SJSA1 (cell line): ENCODE results near the gene TBPL2. TPM values are rescaled to one million over a fixed set of nuclear protein-coding genes. Genes with fewer than 3 reads are reported as not detected.
A peak's percentile ranks its signal among the peaks of the same experiment; 100 is the strongest.
"Not testable (repeated sequence)": the region's sequence is repeated elsewhere in the genome, so short reads cannot be mapped to it uniquely, and the experiment has no call there.

ENCODE experiments used
- DNase-seq, 2 experiments: peaks; one replicate each; pipeline ENCODE4 v3.0.0-alpha.2; 2015 to 2020; ENCODE audit warnings: low spot score in 2 of 2, low read depth in 1 of 2
- H3K27ac ChIP-seq: fragments of 250-450 bp; sonication (Bioruptor Pico); 2 replicates; pipeline ENCODE4 v1.5.1; 2020; ENCODE audit warnings: mild to moderate bottlenecking, moderate library complexity
- H3K27me3 ChIP-seq: fragments of 250-450 bp; sonication (Bioruptor Pico); replicated peaks from 2 replicates; pipeline ENCODE4 v1.5.1; 2020; ENCODE audit warnings: mild to moderate bottlenecking, moderate library complexity
- H3K36me3 ChIP-seq: fragments of 250-450 bp; sonication (Bioruptor Pico); 2 replicates; pipeline ENCODE4 v1.5.1; 2020; ENCODE audit warnings: mild to moderate bottlenecking
- H3K4me1 ChIP-seq: fragments of 250-450 bp; sonication (Bioruptor Pico); replicated peaks from 2 replicates; pipeline ENCODE4 v1.6.1; 2021; ENCODE audit warnings: mild to moderate bottlenecking
- H3K4me3 ChIP-seq: fragments of 250-450 bp; sonication (Bioruptor Pico); 2 replicates; pipeline ENCODE4 v1.5.1; 2020; ENCODE audit warnings: mild to moderate bottlenecking
- H3K9me3 ChIP-seq: fragments of 250-450 bp; sonication (Bioruptor Pico); replicated peaks from 2 replicates; pipeline ENCODE4 v1.5.1; 2020; ENCODE audit warnings: mild to moderate bottlenecking
- total RNA-seq: library from RNA; depleted of rRNA; stranded (reverse); fragments of >200 nt; shearing (Covaris generic); gene quantifications from 2 replicates; pipeline ENCODE4 v1.2.3, GENCODE V29; 2014

The TBPL2 gene
- total RNA-seq, 1 experiment from 2014 or later: not detected

- H3K36me3 ChIP-seq: no peaks in the 10 kb centered on the region
- no peaks in the 10 kb centered on the region for H3K4me1 ChIP-seq
- H3K27me3 ChIP-seq: no peaks in the 10 kb centered on the region
- H3K27ac ChIP-seq: no peak overlapping the region
- DNase-seq: no peak
- no peak overlapping the region for H3K4me3 ChIP-seq
- H3K9me3 ChIP-seq: no peaks in the 10 kb centered on the region
These were observed 7.8 kb downstream of the TBPL2 start for GRCh38 chr14:55432628-55433027.

- Histone ChIP-seq H3K36me3 (no peaks in the 10 kb centered on the region), H3K4me1 (no peaks in the 10 kb centered on the region), H3K27me3 (no peaks in the 10 kb centered on the region), H3K9me3 (no peaks in the 10 kb centered on the region), H3K27ac (no peak overlapping the region), H3K4me3 (no peak overlapping the region)
- DNase-seq: peak; percentile 36 to 50
These were observed 10.3 kb downstream of the TBPL2 start for GRCh38 chr14:55430024-55430690.

GRCh38 chr14:55427439-55427838 is 13.0 kb downstream of the TBPL2 start:
- H3K4me3 ChIP-seq: no peak overlapping the region
- no peaks in the 10 kb centered on the region for H3K9me3 ChIP-seq
- no peaks in the 10 kb centered on the region for H3K4me1 ChIP-seq
- no peak for DNase-seq
- H3K36me3 ChIP-seq: no peaks in the 10 kb centered on the region
- no peak overlapping the region for H3K27ac ChIP-seq
- H3K27me3 ChIP-seq: 0 out of 2 replicates have a peak, but pooled peaks cover 4% of the 10 kb centered on the region

GRCh38 chr14:55426891-55427290 is 13.5 kb downstream of the TBPL2 start:
- H3K27ac ChIP-seq: no peak overlapping the region
- H3K9me3 ChIP-seq: no peaks in the 10 kb centered on the region
- H3K4me3 ChIP-seq: no peak overlapping the region
- no peaks in the 10 kb centered on the region for H3K36me3 ChIP-seq
- no peaks in the 10 kb centered on the region for H3K4me1 ChIP-seq
- no peak for DNase-seq
- H3K27me3 ChIP-seq: 0 out of 2 replicates have a peak, but pooled peaks cover 4% of the 10 kb centered on the region

- Histone ChIP-seq H3K27me3 (0 out of 2 replicates have a peak, but pooled peaks cover 4% of the 10 kb centered on the region), H3K4me1 (no peaks in the 10 kb centered on the region), H3K36me3 (no peaks in the 10 kb centered on the region), H3K4me3 (no peak overlapping the region), H3K27ac (no peak overlapping the region), H3K9me3 (no peaks in the 10 kb centered on the region)
- no peak for DNase-seq
These were observed 15.3 kb downstream of the TBPL2 start for GRCh38 chr14:55425091-55425490.

- Histone ChIP-seq H3K36me3 (no peaks in the 10 kb centered on the region), H3K27ac (no peak overlapping the region), H3K9me3 (no peaks in the 10 kb centered on the region), H3K27me3 (0 out of 2 replicates have a peak, but pooled peaks cover 4% of the 10 kb centered on the region), H3K4me1 (no peaks in the 10 kb centered on the region), H3K4me3 (no peak overlapping the region)
- DNase-seq: no peak
These were observed 16.4 kb downstream of the TBPL2 start for GRCh38 chr14:55423969-55424368.

- H3K27me3 ChIP-seq, H3K4me1 ChIP-seq, H3K27ac ChIP-seq, H3K9me3 ChIP-seq, H3K36me3 ChIP-seq, H3K4me3 ChIP-seq, DNase-seq: not testable (repeated sequence)
These were observed 18.1 kb downstream of the TBPL2 start for GRCh38 chr14:55422338-55422737.

GRCh38 chr14:55419663-55420062 is 20.8 kb downstream of the TBPL2 start:
- Histone ChIP-seq H3K4me3 (no peak overlapping the region), H3K27ac (no peak overlapping the region), H3K9me3 (no peaks in the 10 kb centered on the region), H3K27me3 (peaks cover 14% of the 10 kb centered on the region; the same call in 1 of the 2 replicates), H3K36me3 (no peaks in the 10 kb centered on the region), H3K4me1 (no peaks in the 10 kb centered on the region)
- DNase-seq: no peak

GRCh38 chr14:55418411-55418810 is 22.0 kb downstream of the TBPL2 start:
- no peak for DNase-seq

GRCh38 chr14:55417955-55418354 is 22.5 kb downstream of the TBPL2 start:
- Histone ChIP-seq H3K27me3 (peaks cover 11% of the 10 kb centered on the region; the same call in 1 of the 2 replicates), H3K36me3 (no peaks in the 10 kb centered on the region), H3K27ac (no peak overlapping the region), H3K4me1 (no peaks in the 10 kb centered on the region), H3K4me3 (no peak overlapping the region), H3K9me3 (no peaks in the 10 kb centered on the region)
- no peak for DNase-seq

More at GRCh38 chr14:55418411-55418810, 22.0 kb downstream of the TBPL2 start:
- Histone ChIP-seq H3K36me3 (no peaks in the 10 kb centered on the region), H3K4me1 (no peaks in the 10 kb centered on the region), H3K27me3 (peaks cover 12% of the 10 kb centered on the region; the same call in 1 of the 2 replicates), H3K27ac (no peak overlapping the region), H3K9me3 (no peaks in the 10 kb centered on the region), H3K4me3 (no peak overlapping the region)

GRCh38 chr14:55416866-55417265 is 23.6 kb downstream of the TBPL2 start:
- H3K27me3 ChIP-seq: peaks cover 11% of the 10 kb centered on the region; the same call in 1 of the 2 replicates
- no peak for DNase-seq
- no peaks in the 10 kb centered on the region for H3K9me3 ChIP-seq
- H3K4me3 ChIP-seq: no peak overlapping the region
- peaks cover 6% of the 10 kb centered on the region for H3K4me1 ChIP-seq
- no peak overlapping the region for H3K27ac ChIP-seq
- H3K36me3 ChIP-seq: no peaks in the 10 kb centered on the region

GRCh38 chr14:55414551-55414950 is 25.9 kb downstream of the TBPL2 start:
- no peak for DNase-seq
- H3K4me1 ChIP-seq: peaks cover 15% of the 10 kb centered on the region
- peaks cover 4% of the 10 kb centered on the region; the same call in 1 of the 2 replicates for H3K36me3 ChIP-seq
- peaks cover 11% of the 10 kb centered on the region; the same call in 1 of the 2 replicates for H3K27me3 ChIP-seq
- H3K4me3 ChIP-seq: no peak overlapping the region
- no peaks in the 10 kb centered on the region for H3K9me3 ChIP-seq
- H3K27ac ChIP-seq: no peak overlapping the region

- H3K9me3 ChIP-seq: no peaks in the 10 kb centered on the region
- H3K36me3 ChIP-seq: peaks cover 4% of the 10 kb centered on the region; the same call in 1 of the 2 replicates
These were observed 27.7 kb downstream of the TBPL2 start for GRCh38 chr14:55412676-55413075.

More at GRCh38 chr14:55412676-55413075, 27.7 kb downstream of the TBPL2 start:
- Histone ChIP-seq H3K27me3 (peaks cover 11% of the 10 kb centered on the region; the same call in 1 of the 2 replicates), H3K27ac (no peak overlapping the region), H3K4me3 (no peak overlapping the region), H3K4me1 (peaks cover 15% of the 10 kb centered on the region)
- no peak for DNase-seq
